Karpas-422 (cell line): Measurements from ENCODE around the gene ALG5. TPM values are rescaled to one million over a fixed set of nuclear protein-coding genes. Genes with fewer than 3 reads are reported as not detected.

Experiments used
- DNase-seq: peaks from one replicate; pipeline ENCODE4 v3.0.0-alpha.2; 2015
- H2AFZ ChIP-seq: fragments of 200-600 bp; sonication (generic); 2 replicates; pipeline ENCODE4 v1.6.1; 2014; ENCODE audit warnings: antibody characterized with exemption, low read length, mixed read lengths
- H3K27ac ChIP-seq: fragments of 200-600 bp; sonication (generic); 2 replicates; pipeline ENCODE4 v1.5.1; 2014; ENCODE audit warnings: mild to moderate bottlenecking, low read length, moderate library complexity
- H3K27me3 ChIP-seq: fragments of 200-600 bp; sonication (generic); 2 replicates; pipeline ENCODE4 v1.6.1; 2014; ENCODE audit warnings: low read length, mixed read lengths
- H3K36me3 ChIP-seq: fragments of 200-600 bp; sonication (generic); 2 replicates; pipeline ENCODE4 v1.6.1; 2014; ENCODE audit warnings: low read length, mixed read lengths; ENCODE audit not compliant: insufficient read depth
- H3K4me1 ChIP-seq: fragments of 200-600 bp; sonication (generic); 2 replicates; pipeline ENCODE4 v1.6.1; 2014; ENCODE audit warnings: mild to moderate bottlenecking, low read length, mixed read lengths
- H3K4me2 ChIP-seq: fragments of 200-600 bp; sonication (generic); 2 replicates; pipeline ENCODE4 v1.6.1; 2014; ENCODE audit warnings: low read length, low read depth, mild to moderate bottlenecking; ENCODE audit not compliant: poor library complexity, severe bottlenecking
- H3K4me3 ChIP-seq: fragments of 200-600 bp; sonication (generic); 2 replicates; pipeline ENCODE4 v1.5.1; 2014; ENCODE audit warnings: mild to moderate bottlenecking, antibody characterized with exemption, low read length, mixed read lengths
- H3K79me2 ChIP-seq: fragments of 200-600 bp; sonication (generic); 2 replicates; pipeline ENCODE4 v1.6.1; 2014; ENCODE audit warnings: mild to moderate bottlenecking, low read length, mixed read lengths
- H3K9ac ChIP-seq: fragments of 200-600 bp; sonication (generic); 2 replicates; pipeline ENCODE4 v1.6.0; 2014; ENCODE audit warnings: low read length
- H3K9me2 ChIP-seq: fragments of 200-600 bp; sonication (generic), shearing (Covaris generic); replicated peaks from 2 replicates; pipeline ENCODE4 v1.6.0; 2014; ENCODE audit warnings: mild to moderate bottlenecking, low read length, moderate library complexity; ENCODE audit not compliant: insufficient read depth
- H3K9me3 ChIP-seq: fragments of 300-700, 200-600 bp; sonication (generic); 2 replicates; pipeline ENCODE4 v1.6.1; 2014; ENCODE audit warnings: low read length, mixed read lengths
- H4K20me1 ChIP-seq: fragments of 200-600 bp; sonication (generic); 2 replicates; pipeline ENCODE4 v1.6.1; 2014; ENCODE audit warnings: mild to moderate bottlenecking, antibody characterized with exemption, low read length, low read depth; ENCODE audit not compliant: insufficient read depth
- total RNA-seq: library from RNA; depleted of rRNA; stranded (reverse); fragments of >200 nt; shearing (Covaris generic); gene quantifications from 2 replicates; pipeline ENCODE4 v1.2.3, GENCODE V29; 2014; ENCODE audit warnings: low replicate concordance

The ALG5 gene
- total RNA-seq, 1 experiment from 2014 or later, result 36.9 TPM

GRCh38 chr13:36998624-36999041 lies 507 bp downstream of the ALG5 start:
- Histone ChIP-seq H3K9me3 (no peaks in the 10 kb centered on the region), H3K79me2 (peaks cover 72% of the 10 kb centered on the region)
- DNase-seq, result peak; percentile 71

DNA sequence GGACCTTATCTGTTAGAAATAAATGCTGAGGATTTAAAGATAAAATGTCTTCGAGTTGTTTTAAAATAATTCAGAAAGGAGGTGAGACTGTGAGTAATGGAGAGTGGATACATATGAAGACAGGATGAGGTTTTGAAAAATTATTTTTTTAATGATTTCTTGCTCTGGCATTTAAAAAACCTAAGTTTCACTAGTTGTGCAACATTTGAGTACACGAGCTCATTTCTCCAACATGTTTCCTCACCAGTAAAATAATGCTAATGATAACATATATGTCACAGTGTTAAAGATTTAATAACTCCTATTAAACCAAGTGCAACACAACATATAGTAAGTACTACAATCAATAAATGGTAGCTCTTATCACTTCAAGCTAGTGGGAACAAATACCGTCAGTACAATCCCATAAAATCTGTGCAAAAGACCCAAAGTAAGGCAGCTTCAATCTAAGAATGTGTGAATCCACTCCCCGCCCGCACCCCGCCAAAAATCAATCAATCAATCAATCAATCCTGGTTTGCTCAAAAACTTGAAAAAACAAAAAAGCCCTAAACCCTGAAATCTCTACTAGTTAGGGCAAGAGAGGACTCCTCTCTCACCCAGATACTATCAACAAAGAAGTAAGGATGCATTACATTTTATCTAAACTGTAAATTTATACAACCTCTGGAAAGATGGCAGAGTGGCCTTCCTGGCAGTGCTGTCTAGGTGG lies 1.3 kb downstream of the ALG5 start:
- Histone ChIP-seq H3K9me2 (no peaks in the 10 kb centered on the region), H3K4me2 (peak overlapping the region; percentile 82), H3K4me3 (peak overlapping the region; percentile 97), H3K4me1 (peaks cover 37% of the 10 kb centered on the region), H3K9me3 (no peaks in the 10 kb centered on the region), H4K20me1 (peaks cover 5% of the 10 kb centered on the region; the same call in 1 of the 2 replicates), H3K27ac (peak overlapping the region; percentile 54; the same call in 1 of the 2 replicates), H2AFZ (no peak overlapping the region), H3K79me2 (peaks cover 71% of the 10 kb centered on the region), H3K9ac (peak overlapping the region; percentile 96), H3K27me3 (no peaks in the 10 kb centered on the region), H3K36me3 (peaks cover 32% of the 10 kb centered on the region; the same call in 1 of the 2 replicates)
- peak; percentile 43 for DNase-seq

More at GRCh38 chr13:36998624-36999041, 507 bp downstream of the ALG5 start:
- H4K20me1 ChIP-seq, result peaks cover 5% of the 10 kb centered on the region; the same call in 1 of the 2 replicates
- no peaks in the 10 kb centered on the region for H3K9me2 ChIP-seq
- H3K9ac ChIP-seq, result peak overlapping the region; percentile 96
- H2AFZ ChIP-seq, result peak overlapping the region; percentile 31; the same call in 1 of the 2 replicates
- peaks cover 38% of the 10 kb centered on the region for H3K4me1 ChIP-seq
- H3K27ac ChIP-seq, result peak overlapping the region; percentile 54
- H3K4me3 ChIP-seq, result peak overlapping the region; percentile 97
- H3K4me2 ChIP-seq, result peak overlapping the region; percentile 82
- H3K36me3 ChIP-seq, result peaks cover 32% of the 10 kb centered on the region; the same call in 1 of the 2 replicates
- H3K27me3 ChIP-seq, result no peaks in the 10 kb centered on the region

DNA sequence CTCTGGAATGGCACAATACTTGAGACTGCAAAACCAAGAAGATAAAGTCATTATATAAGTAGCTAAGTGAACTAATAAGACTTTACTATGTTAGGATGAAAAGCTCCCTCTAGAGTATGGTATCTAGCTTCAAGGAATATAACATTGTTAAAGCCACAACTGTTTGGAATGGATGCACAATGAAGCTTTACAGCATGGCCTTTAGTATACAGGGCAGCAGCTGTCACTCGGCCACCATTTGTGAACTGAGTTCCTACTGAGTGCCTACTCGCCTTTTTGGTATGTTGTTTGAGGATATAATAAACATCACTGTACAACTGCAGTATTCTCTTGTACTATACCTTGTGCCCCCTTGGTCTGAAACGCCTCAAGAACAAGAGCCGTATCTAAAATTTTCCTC lies 6.8 kb downstream of the ALG5 start:
- no peaks in the 10 kb centered on the region for H3K27me3 ChIP-seq
- DNase-seq, result no peak
- H3K36me3 ChIP-seq, result peaks cover 78% of the 10 kb centered on the region

GRCh38 chr13:36986462-36987240 lies 12.5 kb downstream of the ALG5 start:
- Histone ChIP-seq H4K20me1 (no peaks in the 10 kb centered on the region), H3K27ac (no peak overlapping the region), H3K36me3 (peaks cover 71% of the 10 kb centered on the region; the same call in 1 of the 2 replicates), H3K4me3 (no peak overlapping the region), H3K9me2 (no peaks in the 10 kb centered on the region), H3K27me3 (no peaks in the 10 kb centered on the region), H3K9me3 (no peaks in the 10 kb centered on the region), H3K9ac (no peak overlapping the region), H2AFZ (no peak overlapping the region), H3K4me1 (peaks cover 26% of the 10 kb centered on the region), H3K4me2 (no peak overlapping the region), H3K79me2 (peaks cover 14% of the 10 kb centered on the region)
- no peak for DNase-seq

More for the DNA sequence above, 6.8 kb downstream of the ALG5 start:
- H4K20me1 ChIP-seq, result peaks cover 5% of the 10 kb centered on the region; the same call in 1 of the 2 replicates
- no peak overlapping the region for H2AFZ ChIP-seq
- no peaks in the 10 kb centered on the region for H3K9me2 ChIP-seq
- H3K4me1 ChIP-seq, result peaks cover 8% of the 10 kb centered on the region
- no peak overlapping the region for H3K4me3 ChIP-seq
- H3K27ac ChIP-seq, result no peak overlapping the region
- H3K79me2 ChIP-seq, result peaks cover 45% of the 10 kb centered on the region
- no peak overlapping the region for H3K9ac ChIP-seq
- no peaks in the 10 kb centered on the region for H3K9me3 ChIP-seq
- no peak overlapping the region for H3K4me2 ChIP-seq

GRCh38 chr13:36981156-36981743 lies 17.9 kb downstream of the ALG5 start:
- no peaks in the 10 kb centered on the region for H4K20me1 ChIP-seq
- H3K4me3 ChIP-seq, result no peak overlapping the region
- no peak overlapping the region for H3K27ac ChIP-seq
- peaks cover 29% of the 10 kb centered on the region for H3K4me1 ChIP-seq
- no peak overlapping the region for H3K4me2 ChIP-seq
- H3K9me3 ChIP-seq, result no peaks in the 10 kb centered on the region
- DNase-seq, result peak; percentile 77
- no peaks in the 10 kb centered on the region for H3K9me2 ChIP-seq
- H3K9ac ChIP-seq, result no peak overlapping the region
- H3K36me3 ChIP-seq, result peaks cover 54% of the 10 kb centered on the region
- H2AFZ ChIP-seq, result no peak overlapping the region
- H3K27me3 ChIP-seq, result no peaks in the 10 kb centered on the region
- peaks cover 11% of the 10 kb centered on the region for H3K79me2 ChIP-seq

DNA sequence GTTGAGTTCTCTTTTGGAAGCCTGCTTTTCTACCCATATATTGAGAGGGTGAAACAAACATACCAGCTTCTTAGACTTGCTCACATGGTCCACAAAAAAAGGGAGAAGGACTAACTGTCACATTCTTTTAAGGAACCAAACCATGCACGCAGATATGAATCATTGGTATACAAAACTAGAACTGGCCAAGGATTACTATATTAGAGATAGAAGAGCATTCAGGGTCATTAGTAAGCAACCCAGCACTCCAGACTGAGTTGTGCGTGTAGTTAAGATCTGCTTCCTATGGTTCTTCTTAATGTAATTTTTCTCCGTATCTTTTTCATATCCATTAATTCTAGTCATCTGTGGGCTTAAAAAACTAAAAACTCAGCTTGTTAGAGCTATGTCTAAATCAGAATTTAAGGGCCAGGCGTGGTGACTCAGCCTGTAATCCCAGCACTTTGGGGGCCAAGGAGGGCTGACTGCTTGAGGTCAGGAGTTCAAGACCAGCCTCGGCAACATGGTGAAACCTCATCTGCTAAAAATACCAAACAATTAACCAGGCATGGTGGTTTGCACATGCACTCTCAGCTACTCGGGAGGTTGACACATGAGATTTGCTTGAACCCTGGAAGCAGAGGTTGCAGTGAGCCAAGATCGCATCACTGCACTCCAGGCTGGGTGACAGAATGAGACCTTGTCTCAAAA lies 19.6 kb downstream of the ALG5 start:
- peaks cover 45% of the 10 kb centered on the region for H3K36me3 ChIP-seq
- H4K20me1 ChIP-seq, result no peaks in the 10 kb centered on the region
- no peak overlapping the region for H3K27ac ChIP-seq
- no peaks in the 10 kb centered on the region for H3K9me3 ChIP-seq
- H2AFZ ChIP-seq, result no peak overlapping the region
- H3K27me3 ChIP-seq, result no peaks in the 10 kb centered on the region
- peaks cover 28% of the 10 kb centered on the region for H3K4me1 ChIP-seq
- DNase-seq, result no peak
- no peak overlapping the region for H3K9ac ChIP-seq
- H3K79me2 ChIP-seq, result peaks cover 11% of the 10 kb centered on the region
- H3K4me3 ChIP-seq, result no peak overlapping the region
- H3K9me2 ChIP-seq, result no peaks in the 10 kb centered on the region
- no peak overlapping the region for H3K4me2 ChIP-seq

GRCh38 chr13:36975172-36975571 lies 24.0 kb downstream of the ALG5 start:
- H4K20me1 ChIP-seq, result peaks cover 9% of the 10 kb centered on the region; the same call in 1 of the 2 replicates
- peaks cover 10% of the 10 kb centered on the region for H3K4me1 ChIP-seq
- no peak overlapping the region for H2AFZ ChIP-seq
- peaks cover 48% of the 10 kb centered on the region for H3K36me3 ChIP-seq
- no peaks in the 10 kb centered on the region for H3K9me2 ChIP-seq
- peak; percentile 54 for DNase-seq
- H3K4me2 ChIP-seq, result no peak overlapping the region
- H3K27me3 ChIP-seq, result no peaks in the 10 kb centered on the region
- no peak overlapping the region for H3K4me3 ChIP-seq
- H3K9ac ChIP-seq, result no peak overlapping the region
- no peak overlapping the region for H3K27ac ChIP-seq
- H3K79me2 ChIP-seq, result peaks cover 26% of the 10 kb centered on the region
- no peaks in the 10 kb centered on the region for H3K9me3 ChIP-seq
